ENCODE measurements around the gene ECD. TPM values are rescaled to one million over a fixed set of nuclear protein-coding genes. Genes with fewer than 3 reads are reported as not detected.

Gene ECD
- total RNA-seq, 1 donor from 2014 or later: 32.3 TPM

DNA sequence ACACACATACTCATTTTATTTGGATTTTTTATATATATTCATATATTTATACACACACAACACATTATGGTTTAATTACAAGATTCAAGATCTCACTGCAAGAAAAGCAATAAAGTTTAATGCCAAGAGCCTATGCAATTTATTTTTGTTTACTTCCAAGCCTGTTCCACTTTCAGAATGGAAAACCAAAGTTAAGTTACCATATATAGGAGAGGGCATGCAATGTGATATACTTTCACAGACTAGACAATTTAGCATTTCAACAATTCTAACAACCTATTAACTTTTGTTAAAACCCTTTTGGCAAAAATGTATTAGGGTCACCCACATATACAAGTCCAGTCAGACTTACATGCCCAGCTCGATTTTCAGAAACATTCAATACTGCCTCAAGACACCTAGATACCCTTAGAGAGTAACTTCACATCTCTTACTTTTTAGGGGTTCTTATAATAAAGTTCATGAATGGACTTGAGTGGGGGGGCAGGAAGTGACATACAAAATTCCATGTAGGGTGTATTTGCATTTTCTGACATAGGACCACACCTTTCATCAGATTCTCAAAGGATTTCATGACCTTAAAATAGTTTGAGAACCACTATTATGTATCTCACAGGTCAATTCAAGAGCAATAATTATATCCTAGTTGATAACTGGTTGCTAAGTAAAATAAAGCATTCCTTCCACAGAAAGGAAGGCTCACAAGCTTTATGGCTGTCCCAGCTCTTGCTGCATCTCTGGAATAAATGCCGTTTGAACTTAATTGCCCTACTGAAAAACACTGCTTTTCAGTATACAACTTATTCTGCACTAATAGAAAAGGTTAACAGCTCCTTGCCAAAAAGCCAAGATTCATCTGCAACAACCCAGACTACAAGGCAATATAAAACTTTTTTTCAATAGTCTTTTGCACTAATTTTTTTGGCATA is 73.6 kb downstream of the ECD start:
- H3K36me3 Mint-ChIP-seq (ENCODE audit: unreplicated experiment): peaks cover 2% of the 10 kb centered on the region
- H3K27ac Mint-ChIP-seq (ENCODE audit: unreplicated experiment): peak overlapping the region; percentile 92
- H3K4me3 Mint-ChIP-seq (ENCODE audit: unreplicated experiment): peak overlapping the region; percentile 88
- DNase-seq (ENCODE audit: extremely low spot score, unreplicated experiment): no peak
- TF ChIP-seq, protein P1, sequence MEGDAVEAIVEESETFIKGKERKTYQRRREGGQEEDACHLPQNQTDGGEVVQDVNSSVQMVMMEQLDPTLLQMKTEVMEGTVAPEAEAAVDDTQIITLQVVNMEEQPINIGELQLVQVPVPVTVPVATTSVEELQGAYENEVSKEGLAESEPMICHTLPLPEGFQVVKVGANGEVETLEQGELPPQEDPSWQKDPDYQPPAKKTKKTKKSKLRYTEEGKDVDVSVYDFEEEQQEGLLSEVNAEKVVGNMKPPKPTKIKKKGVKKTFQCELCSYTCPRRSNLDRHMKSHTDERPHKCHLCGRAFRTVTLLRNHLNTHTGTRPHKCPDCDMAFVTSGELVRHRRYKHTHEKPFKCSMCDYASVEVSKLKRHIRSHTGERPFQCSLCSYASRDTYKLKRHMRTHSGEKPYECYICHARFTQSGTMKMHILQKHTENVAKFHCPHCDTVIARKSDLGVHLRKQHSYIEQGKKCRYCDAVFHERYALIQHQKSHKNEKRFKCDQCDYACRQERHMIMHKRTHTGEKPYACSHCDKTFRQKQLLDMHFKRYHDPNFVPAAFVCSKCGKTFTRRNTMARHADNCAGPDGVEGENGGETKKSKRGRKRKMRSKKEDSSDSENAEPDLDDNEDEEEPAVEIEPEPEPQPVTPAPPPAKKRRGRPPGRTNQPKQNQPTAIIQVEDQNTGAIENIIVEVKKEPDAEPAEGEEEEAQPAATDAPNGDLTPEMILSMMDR (IDR thresholded peaks at IDR 0.05): no peak
- no peaks in the 10 kb centered on the region for H3K27me3 Mint-ChIP-seq (ENCODE audit: unreplicated experiment)
- peaks cover 35% of the 10 kb centered on the region for H3K4me1 Mint-ChIP-seq (ENCODE audit: unreplicated experiment)
- no peaks in the 10 kb centered on the region for H3K9me3 Mint-ChIP-seq (ENCODE audit: unreplicated experiment)

DNA sequence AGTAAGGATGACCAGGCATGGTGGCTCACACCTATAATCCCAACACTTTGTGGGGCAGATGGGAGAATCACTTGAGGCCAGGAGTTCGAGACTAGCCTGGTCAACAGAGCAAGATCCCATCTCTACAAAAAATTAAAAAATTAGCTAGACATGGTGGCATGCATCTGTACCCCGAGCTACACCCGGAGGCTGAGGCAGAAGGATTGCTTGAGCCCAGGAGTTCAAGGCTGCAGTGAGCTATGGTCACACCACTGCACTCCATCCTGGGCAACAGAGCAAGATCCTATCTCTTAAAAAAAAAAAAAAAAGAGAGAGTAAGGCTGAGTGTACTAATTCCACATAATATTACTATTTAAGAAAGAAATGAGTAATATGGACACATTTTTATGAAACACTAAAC is 75.0 kb downstream of the ECD start:
- DNase-seq (ENCODE audit: extremely low spot score, unreplicated experiment): no peak
- TF ChIP-seq, protein P1 (IDR thresholded peaks at IDR 0.05): no peak
- H3K36me3 Mint-ChIP-seq (ENCODE audit: unreplicated experiment): peaks cover 2% of the 10 kb centered on the region
- H3K4me1 Mint-ChIP-seq (ENCODE audit: unreplicated experiment): peaks cover 48% of the 10 kb centered on the region
- no peaks in the 10 kb centered on the region for H3K27me3 Mint-ChIP-seq (ENCODE audit: unreplicated experiment)
- peak overlapping the region; percentile 24 for H3K4me3 Mint-ChIP-seq (ENCODE audit: unreplicated experiment)
- H3K9me3 Mint-ChIP-seq (ENCODE audit: unreplicated experiment): no peaks in the 10 kb centered on the region
- no peak overlapping the region for H3K27ac Mint-ChIP-seq (ENCODE audit: unreplicated experiment)

DNA sequence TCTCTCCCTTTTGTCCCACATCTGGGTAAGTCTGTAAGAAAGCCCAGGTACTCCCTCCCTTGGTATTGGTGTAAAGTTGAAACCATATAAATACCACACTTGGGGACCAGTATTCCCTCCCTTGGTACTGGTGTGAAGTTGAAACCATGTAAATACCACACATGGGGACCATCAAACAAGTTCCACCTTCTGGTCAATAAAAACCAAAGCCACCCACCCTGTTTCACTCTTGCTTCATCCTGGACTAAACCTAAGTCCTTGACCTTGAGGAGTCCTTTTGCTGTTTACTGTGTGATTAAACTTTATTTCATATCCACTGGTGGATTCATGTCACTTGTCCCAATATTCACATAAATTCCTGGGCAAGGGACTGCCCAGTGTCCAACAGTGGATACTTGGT is 79.5 kb downstream of the ECD start:
- Mint-ChIP-seq H3K27me3 (ENCODE audit: unreplicated experiment) (no peaks in the 10 kb centered on the region), H3K27ac (ENCODE audit: unreplicated experiment) (peak overlapping the region; percentile 50), H3K4me1 (ENCODE audit: unreplicated experiment) (peaks cover 39% of the 10 kb centered on the region), H3K36me3 (ENCODE audit: unreplicated experiment) (peaks cover 2% of the 10 kb centered on the region), H3K9me3 (ENCODE audit: unreplicated experiment) (no peaks in the 10 kb centered on the region), H3K4me3 (ENCODE audit: unreplicated experiment) (no peak overlapping the region)
- TF ChIP-seq, protein P1 (IDR thresholded peaks at IDR 0.05): no peak
- DNase-seq (ENCODE audit: extremely low spot score, unreplicated experiment): no peak

- Mint-ChIP-seq H3K36me3 (ENCODE audit: unreplicated experiment) (peaks cover 2% of the 10 kb centered on the region), H3K27me3 (ENCODE audit: unreplicated experiment) (no peaks in the 10 kb centered on the region)
Observed at GRCh38 chr10:73086816-73087215, 81.0 kb downstream of the ECD start.

DNA sequence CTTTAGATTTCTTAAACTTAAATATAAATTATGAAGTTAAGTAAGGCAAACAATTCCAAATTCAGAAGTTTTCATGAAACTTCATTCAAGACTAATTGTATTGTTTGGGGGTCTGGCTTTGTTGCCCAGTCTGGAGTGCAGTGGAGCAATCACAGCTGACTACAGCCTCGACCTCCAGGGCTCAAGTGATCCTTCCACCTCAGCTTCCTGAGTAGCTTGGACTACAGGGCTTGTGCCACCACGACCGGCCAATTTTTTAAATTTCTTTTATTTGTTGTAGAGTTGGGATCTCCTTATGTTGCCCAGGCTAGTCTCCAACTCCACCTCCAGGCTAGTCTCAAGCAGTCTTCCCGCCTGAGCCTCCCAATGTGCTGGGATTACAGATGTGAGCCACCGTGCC is 83.6 kb downstream of the ECD start:
- Mint-ChIP-seq H3K27ac (ENCODE audit: unreplicated experiment) (no peak overlapping the region), H3K27me3 (ENCODE audit: unreplicated experiment) (no peaks in the 10 kb centered on the region), H3K4me3 (ENCODE audit: unreplicated experiment) (no peak overlapping the region), H3K9me3 (ENCODE audit: unreplicated experiment) (no peaks in the 10 kb centered on the region), H3K4me1 (ENCODE audit: unreplicated experiment) (peaks cover 39% of the 10 kb centered on the region), H3K36me3 (ENCODE audit: unreplicated experiment) (no peaks in the 10 kb centered on the region)
- DNase-seq (ENCODE audit: extremely low spot score, unreplicated experiment): no peak
- TF ChIP-seq, protein P1 (IDR thresholded peaks at IDR 0.05): no peak

More at GRCh38 chr10:73086816-73087215, 81.0 kb downstream of the ECD start:
- TF ChIP-seq, protein P1 (IDR thresholded peaks at IDR 0.05): no peak
- no peak for DNase-seq (ENCODE audit: extremely low spot score, unreplicated experiment)
- H3K27ac Mint-ChIP-seq (ENCODE audit: unreplicated experiment): no peak overlapping the region
- H3K4me3 Mint-ChIP-seq (ENCODE audit: unreplicated experiment): no peak overlapping the region
- no peaks in the 10 kb centered on the region for H3K9me3 Mint-ChIP-seq (ENCODE audit: unreplicated experiment)
- H3K4me1 Mint-ChIP-seq (ENCODE audit: unreplicated experiment): peaks cover 45% of the 10 kb centered on the region
